H1 (cell line): ENCODE measurements around the gene PTPRD. TPM values are rescaled to one million over a fixed set of nuclear protein-coding genes. Genes with fewer than 3 reads are reported as not detected.

Source experiments
- CTCF ChIA-PET: fragments of 300-600 bp; sonication (Branson Sonifier 250); formaldehyde crosslinking; loops from one replicate; lab custom pipeline; 2021; ENCODE audit not compliant: partially characterized antibody; lab: Charles Lee
- POLR2A ChIA-PET: fragments of 300-600 bp; sonication (Branson Sonifier 250); formaldehyde crosslinking; loops from one replicate; lab custom pipeline; 2021; ENCODE audit warnings: inconsistent platforms; ENCODE audit not compliant: partially characterized antibody; lab: Charles Lee
- DNase-seq, 2 experiments: peaks; one replicate each; pipeline versions ENCODE4 v3.0.0 to v3.0.0-alpha.2; 2010 to 2022; ENCODE audit warnings: low spot score in 2 of 2, low read depth in 1 of 2, mixed read lengths in 1 of 2
- FAIRE-seq: peaks from 2 replicates; lab custom pipeline; 2011; peaks lifted over from hg19 to GRCh38; lab: Jason Lieb, UNC
- H2AFZ ChIP-seq: 2 replicates; pipeline ENCODE4 v1.8.1; 2012; ENCODE audit warnings: low read length, inconsistent platforms
- H2AK5ac ChIP-seq: 2 replicates; pipeline ENCODE4 v1.6.1; 2013; ENCODE audit warnings: low read depth, low read length
- H2BK120ac ChIP-seq: replicated peaks from 2 replicates; pipeline ENCODE3; 2013; ENCODE audit warnings: low read depth, low read length, inconsistent platforms
- H2BK12ac ChIP-seq: 2 replicates; pipeline ENCODE4 v1.6.1; 2013; ENCODE audit warnings: low read depth, low read length
- H2BK15ac ChIP-seq: 2 replicates; pipeline ENCODE4 v1.6.1; 2013; ENCODE audit warnings: low read length
- H2BK20ac ChIP-seq: 2 replicates; pipeline ENCODE4 v1.6.1; 2013; ENCODE audit warnings: low read length
- H2BK5ac ChIP-seq: 2 replicates; pipeline ENCODE4 v1.6.1; 2013; ENCODE audit warnings: low read depth, low read length
- H3K14ac ChIP-seq: 2 replicates; pipeline ENCODE4 v1.6.1; 2013; ENCODE audit warnings: inconsistent platforms; ENCODE audit not compliant: insufficient read length
- H3K18ac ChIP-seq: 2 replicates; pipeline ENCODE4 v1.6.1; 2013; ENCODE audit warnings: low read length; ENCODE audit errors: extremely low read depth
- H3K23ac ChIP-seq: 2 replicates; pipeline ENCODE4 v1.6.1; 2013; ENCODE audit warnings: inconsistent platforms; ENCODE audit not compliant: insufficient read length
- H3K23me2 ChIP-seq: 2 replicates; pipeline ENCODE4 v1.6.1; 2013; ENCODE audit warnings: low read depth, low read length
- H3K27ac ChIP-seq: 2 replicates; pipeline ENCODE4 v1.6.1; 2011; ENCODE audit warnings: low read depth, low read length, inconsistent platforms
- H3K27me3 ChIP-seq, 4 experiments: replicated peaks in 1 of 4; 1 replicate in 1 of 4; 2 replicates in 3 of 4; pipeline versions ENCODE4 v1.6.1 to v1.8.1; 2011 to 2013; ENCODE audit warnings: low read length in 3 of 4, mild to moderate bottlenecking in 3 of 4, inconsistent platforms in 2 of 4, mixed read lengths in 2 of 4, moderate library complexity in 1 of 4; ENCODE audit not compliant: control insufficient read depth in 3 of 4, insufficient read depth in 3 of 4; ENCODE audit errors: extremely low read depth in 1 of 4
- H3K36me3 ChIP-seq, 4 experiments: 2 replicates each; pipeline versions ENCODE4 v1.6.1 to v1.8.1; 2011 to 2013; ENCODE audit warnings: mild to moderate bottlenecking in 4 of 4, low read length in 3 of 4, moderate library complexity in 2 of 4, control low read depth in 1 of 4, inconsistent platforms in 1 of 4; ENCODE audit not compliant: insufficient read depth in 4 of 4, control insufficient read depth in 2 of 4
- H3K4ac ChIP-seq: replicated peaks from 2 replicates; pipeline ENCODE3; 2013; ENCODE audit warnings: low read length, low read depth, mixed read lengths, inconsistent platforms; ENCODE audit not compliant: insufficient read length
- H3K4me1 ChIP-seq, 4 experiments: replicated peaks in 1 of 4; 1 replicate in 1 of 4; 2 replicates in 3 of 4; pipeline versions ENCODE4 v1.6.1 to v1.8.1; 2011 to 2013; ENCODE audit warnings: low read length in 3 of 4, inconsistent platforms in 2 of 4, mixed read lengths in 1 of 4; ENCODE audit not compliant: insufficient read depth in 4 of 4, control insufficient read depth in 3 of 4
- H3K4me2 ChIP-seq, 2 experiments: 2 replicates each; pipeline versions ENCODE4 v1.6.1 to v1.8.1; 2011 to 2013; ENCODE audit warnings: low read depth in 2 of 2, low read length in 2 of 2, control low read depth in 1 of 2, inconsistent platforms in 1 of 2, mild to moderate bottlenecking in 1 of 2; ENCODE audit not compliant: insufficient read depth in 1 of 2
- H3K4me3 ChIP-seq, 4 experiments: fragments of 200-600, 300-600 bp in 1 of 4; sonication (generic), shearing (Covaris generic), sonication (Bioruptor Twin) in 1 of 4; 2 replicates each; pipeline versions ENCODE4 v1.5.1 to v1.8.1; 2011 to 2016; ENCODE audit warnings: low read length in 4 of 4, low read depth in 3 of 4, control low read depth in 2 of 4, inconsistent platforms in 2 of 4, mild to moderate bottlenecking in 2 of 4, mixed read lengths in 1 of 4, moderate library complexity in 1 of 4; ENCODE audit not compliant: insufficient read depth in 2 of 4; ENCODE audit errors: extremely low read depth in 1 of 4
- H3K56ac ChIP-seq: replicated peaks from 2 replicates; pipeline ENCODE3; 2013; ENCODE audit warnings: low read depth, mild to moderate bottlenecking, mixed read lengths, low read length, inconsistent platforms; ENCODE audit not compliant: insufficient read length
- H3K79me1 ChIP-seq: 2 replicates; pipeline ENCODE4 v1.6.1; 2013; ENCODE audit warnings: low read depth, low read length, control low read depth
- H3K79me2 ChIP-seq, 2 experiments: 2 replicates each; pipeline versions ENCODE4 v1.6.1 to v1.8.1; 2012 to 2013; ENCODE audit warnings: low read length in 2 of 2, mild to moderate bottlenecking in 2 of 2, inconsistent platforms in 1 of 2; ENCODE audit not compliant: insufficient read depth in 2 of 2, control insufficient read depth in 1 of 2
- H3K9ac ChIP-seq, 4 experiments: replicated peaks in 1 of 4; 1 replicate in 1 of 4; 2 replicates in 3 of 4; pipeline versions ENCODE4 v1.6.1 to v1.8.1; 2011 to 2013; ENCODE audit warnings: low read depth in 3 of 4, low read length in 3 of 4, control low read depth in 2 of 4, mild to moderate bottlenecking in 2 of 4, moderate library complexity in 2 of 4, inconsistent platforms in 1 of 4; ENCODE audit errors: extremely low read depth in 1 of 4
- H3K9me3 ChIP-seq, 2 experiments: 2 replicates each; pipeline versions ENCODE4 v1.6.1 to v1.8.1; 2012 to 2013; ENCODE audit warnings: mild to moderate bottlenecking in 2 of 2, moderate library complexity in 2 of 2, control low read depth in 1 of 2, inconsistent platforms in 1 of 2, low read depth in 1 of 2, low read length in 1 of 2, mixed read lengths in 1 of 2; ENCODE audit not compliant: insufficient read depth in 2 of 2
- H4K20me1 ChIP-seq, 2 experiments: replicated peaks in 1 of 2; 2 replicates each; pipeline versions ENCODE3 to v1.8.1; 2011 to 2013; ENCODE audit warnings: inconsistent platforms in 2 of 2, low read length in 2 of 2, mild to moderate bottlenecking in 1 of 2; ENCODE audit not compliant: insufficient read depth in 2 of 2, control insufficient read depth in 1 of 2
- H4K5ac ChIP-seq: 2 replicates; pipeline ENCODE4 v1.6.1; 2013; ENCODE audit warnings: low read length, low read depth, mixed read lengths, inconsistent platforms; ENCODE audit not compliant: insufficient read length
- H4K8ac ChIP-seq: 2 replicates; pipeline ENCODE4 v1.8.0; 2013; ENCODE audit warnings: mild to moderate bottlenecking, moderate library complexity, low read length, inconsistent platforms; ENCODE audit not compliant: insufficient read depth; ENCODE audit errors: extremely low read depth
- H4K91ac ChIP-seq: replicated peaks from 2 replicates; pipeline ENCODE3; 2013; ENCODE audit warnings: low read length, mixed read lengths, inconsistent platforms; ENCODE audit not compliant: insufficient read length
- ASH2L ChIP-seq: fragments of 200-600, 300-600 bp; sonication (generic); IDR thresholded peaks from one replicate; pipeline ENCODE4 v1.7.1; 2017; ENCODE audit warnings: low read length
- BACH1 ChIP-seq: IDR thresholded peaks from 2 replicates; pipeline ENCODE4 v1.6.1; 2012; ENCODE audit warnings: low read length, improper control_type of control experiment
- BRCA1 ChIP-seq: IDR thresholded peaks from 2 replicates; pipeline ENCODE4 v1.6.1; 2012; ENCODE audit warnings: low read depth, low read length, improper control_type of control experiment
- EP300 ChIP-seq, 2 experiments: IDR thresholded peaks; 1 replicate in 1 of 2; 2 replicates in 1 of 2; pipeline ENCODE4 v1.6.1; 2011 to 2012; ENCODE audit warnings: low read depth in 2 of 2, low read length in 2 of 2, mild to moderate bottlenecking in 2 of 2, borderline replicate concordance in 1 of 2, inconsistent platforms in 1 of 2, moderate library complexity in 1 of 2
- EZH2 ChIP-seq: fragments of 200-600 bp; sonication (generic); IDR thresholded peaks from 2 replicates; pipeline ENCODE4 v1.7.1; 2012; ENCODE audit warnings: low read depth, mild to moderate bottlenecking, moderate library complexity, low read length, inconsistent platforms; ENCODE audit not compliant: severe bottlenecking
- FOSL1 ChIP-seq: IDR thresholded peaks from 2 replicates; pipeline ENCODE4 v1.6.1; 2011; ENCODE audit warnings: mild to moderate bottlenecking, low read depth, low read length, moderate library complexity; ENCODE audit not compliant: insufficient read depth
- JUN ChIP-seq: IDR thresholded peaks from 2 replicates; pipeline ENCODE4 v1.6.1; 2011; ENCODE audit warnings: low read depth, mild to moderate bottlenecking, improper control_type of control experiment, low read length
- KDM1A ChIP-seq: fragments of 200-600, 300-600 bp; sonication (generic); IDR thresholded peaks from 2 replicates; pipeline ENCODE4 v1.7.1; 2016; ENCODE audit warnings: mild to moderate bottlenecking, low read length, borderline replicate concordance
- POU5F1 ChIP-seq: IDR thresholded peaks from 2 replicates; pipeline ENCODE4 v1.6.1; 2011; ENCODE audit warnings: low read depth, mild to moderate bottlenecking, low read length, moderate library complexity
- RAD21 ChIP-seq, 2 experiments: IDR thresholded peaks in 1 of 2; conservative IDR thresholded peaks in 1 of 2; 2 replicates each; pipeline ENCODE4 v1.6.1; 2011; ENCODE audit warnings: low read depth in 2 of 2, low read length in 2 of 2, improper control_type of control experiment in 1 of 2, inconsistent platforms in 1 of 2, mild to moderate bottlenecking in 1 of 2, moderate library complexity in 1 of 2
- RFX5 ChIP-seq: IDR thresholded peaks from 2 replicates; pipeline ENCODE4 v1.6.1; 2011; ENCODE audit warnings: low read depth, low read length, improper control_type of control experiment, borderline replicate concordance
- SIN3A ChIP-seq, 2 experiments: IDR thresholded peaks in 1 of 2; conservative IDR thresholded peaks in 1 of 2; 2 replicates each; pipeline ENCODE4 v1.6.1; 2011 to 2012; ENCODE audit warnings: low read length in 2 of 2, improper control_type of control experiment in 1 of 2, low read depth in 1 of 2, mild to moderate bottlenecking in 1 of 2
- SP4 ChIP-seq: IDR thresholded peaks from 2 replicates; pipeline ENCODE4 v1.6.1; 2012; ENCODE audit warnings: low read length, inconsistent platforms
- TAF7 ChIP-seq: optimal IDR thresholded peaks from 2 replicates; pipeline ENCODE3; 2011; ENCODE audit warnings: low read depth, mild to moderate bottlenecking, inconsistent platforms, low read length, moderate library complexity, borderline replicate concordance
- WGBS, 2 experiments: shearing (Covaris generic) in 1 of 2; methylation state at CpG; one replicate each; pipeline versions ENCODE4 v1.1.6 to v1.1.7; 2013 to 2015; ENCODE audit warnings: low lambda C conversion rate in 2 of 2, mixed read lengths in 2 of 2, inconsistent platforms in 1 of 2, low coverage in 1 of 2, missing lambda C conversion rate in 1 of 2; ENCODE audit not compliant: insufficient replicate concordance in 2 of 2, insufficient coverage in 1 of 2, insufficient read length in 1 of 2; ENCODE audit errors: extremely low coverage in 1 of 2, missing lambda C conversion rate in 1 of 2; 5-methylcytosine and 5-hydroxymethylcytosine counted together
- polyA plus RNA-seq, 7 experiments: library from polyadenylated mRNA; depleted of rRNA in 3 of 7; stranded (reverse) in 5 of 7; unstranded in 2 of 7; fragments of >200 nt in 5 of 7; fragments of 200-250 nt in 2 of 7; gene quantifications; 1 replicate in 5 of 7; 2 replicates in 1 of 7; 4 replicates in 1 of 7; pipeline versions ENCODE4 v1.2.1 to v1.2.3, GENCODE V29; 2011 to 2013; ENCODE audit warnings: missing spikeins in 2 of 7, mixed read lengths in 2 of 7
- total RNA-seq: library from RNA; stranded (reverse); fragmentation: NEBNext Ultra II Directional; extraction: Animal tissue kit (Norgen Biotek cat#: 25700); gene quantifications from 2 replicates; pipeline ENCODE4 v1.2.1, GENCODE V29; 2021

Gene PTPRD
- total and polyA plus RNA-seq, 2 of the 8 experiments (the other 6 are each of a cell fraction or from before 2014, with no cell fraction given): 17.2 to 77.0 TPM

- no peak overlapping the region for H2BK15ac ChIP-seq
- no peak overlapping the region for H3K23ac ChIP-seq
- H4K91ac ChIP-seq: no peak overlapping the region
- DNase-seq (no peak), FAIRE-seq (no peak)
- no peaks in the 10 kb centered on the region for H3K27me3 ChIP-seq
- CTCF ChIA-PET: interaction anchor here (0.8 to 1.1 kb wide), 3 partner anchors 13 to 674 kb away, joined by 3 read pairs; no protein-coding TSS in a partner anchor
- H3K4me1 ChIP-seq: no peaks in the 10 kb centered on the region
- no peak overlapping the region for H2AFZ ChIP-seq
- no peaks in the 10 kb centered on the region for H4K20me1 ChIP-seq
- H4K8ac ChIP-seq: no peak overlapping the region
- POLR2A ChIA-PET: interaction anchor here (0.5 kb wide), 1 partner anchor 122 kb away, joined by 3 read pairs; no protein-coding TSS in a partner anchor
- H3K4me2 ChIP-seq: no peak overlapping the region
- H3K18ac ChIP-seq: no peak overlapping the region
- H3K9me3 ChIP-seq: no peaks in the 10 kb centered on the region
- H3K56ac ChIP-seq: no peak overlapping the region
- no peak overlapping the region for H4K5ac ChIP-seq
- H2BK12ac ChIP-seq: no peak overlapping the region
- H2BK20ac ChIP-seq: no peak overlapping the region
- H2BK5ac ChIP-seq: no peak overlapping the region
- no peak overlapping the region for H2BK120ac ChIP-seq
- H3K36me3 ChIP-seq: no peaks in the 10 kb centered on the region
- 92% methylated on average over 2 of the region's 2 CpGs; no CpG with 5 or more reads in 1 of the 2 experiments for WGBS, 2 experiments
- H3K23me2 ChIP-seq: no peaks in the 10 kb centered on the region
- H3K27ac ChIP-seq: no peak overlapping the region
- no peak overlapping the region for H2AK5ac ChIP-seq
- H3K4me3 ChIP-seq: no peak overlapping the region
- no peaks in the 10 kb centered on the region for H3K79me1 ChIP-seq
- no peaks in the 10 kb centered on the region for H3K79me2 ChIP-seq
- no peak overlapping the region for H3K9ac ChIP-seq
- H3K4ac ChIP-seq: no peak overlapping the region
- H3K14ac ChIP-seq: no peak overlapping the region
- no peak for TF ChIP-seq BACH1
- no peak for TF ChIP-seq RAD21 (IDR thresholded peaks at IDR 0.05 in 1 of 2, conservative IDR thresholded peaks at IDR 0.05 in 1 of 2; ENCODE audit: low read depth in 2 of 2, low read length in 2 of 2)
- TF ChIP-seq FOSL1: no peak
- no peak for TF ChIP-seq ASH2L
- no peak for TF ChIP-seq EZH2
- TF ChIP-seq KDM1A: no peak
- no peak for TF ChIP-seq POU5F1
- no peak for TF ChIP-seq TAF7
- no peak for TF ChIP-seq RFX5
- TF ChIP-seq SP4: no peak
- TF ChIP-seq JUN: no peak
- no peak for TF ChIP-seq EP300 (IDR thresholded peaks at IDR 0.05; ENCODE audit: borderline replicate concordance in 1 of 2, low read depth in 2 of 2, low read length in 2 of 2)
- TF ChIP-seq SIN3A (conservative IDR thresholded peaks at IDR 0.05 in 1 of 2, IDR thresholded peaks at IDR 0.05 in 1 of 2; ENCODE audit: low read depth in 1 of 2, low read length in 2 of 2): no peak
- no peak for TF ChIP-seq BRCA1
Measured at GRCh38 chr9:9045572-9045971, 1567.2 kb downstream of the PTPRD start.
